ENCODE data around the gene HDAC4.

- TF ChIP-seq IKZF2 (IDR thresholded peaks at IDR 0.05) (no peak), ZBTB33 (IDR thresholded peaks at IDR 0.05) (no peak)
These were observed 396.4 kb downstream of the HDAC4 start for GRCh38 chr2:239004274-239005015.

Measured in GM12878 (cell line).